PC-3 (cell line): ENCODE measurements around the gene ABHD1.

Experiments used
- CTCF ChIP-seq: fragments of 300-600 bp; sonication (generic); conservative IDR thresholded peaks from 2 replicates; pipeline ENCODE4 v1.5.1; 2017; ENCODE audit warnings: antibody characterized with exemption, low read depth, mild to moderate bottlenecking, low read length
- EZH2 ChIP-seq: fragments of 300-600 bp; sonication (generic); IDR thresholded peaks from one replicate; pipeline ENCODE4 v1.6.1; 2017; ENCODE audit warnings: antibody characterized with exemption, mild to moderate bottlenecking, low read length; ENCODE audit not compliant: unreplicated experiment

DNA sequence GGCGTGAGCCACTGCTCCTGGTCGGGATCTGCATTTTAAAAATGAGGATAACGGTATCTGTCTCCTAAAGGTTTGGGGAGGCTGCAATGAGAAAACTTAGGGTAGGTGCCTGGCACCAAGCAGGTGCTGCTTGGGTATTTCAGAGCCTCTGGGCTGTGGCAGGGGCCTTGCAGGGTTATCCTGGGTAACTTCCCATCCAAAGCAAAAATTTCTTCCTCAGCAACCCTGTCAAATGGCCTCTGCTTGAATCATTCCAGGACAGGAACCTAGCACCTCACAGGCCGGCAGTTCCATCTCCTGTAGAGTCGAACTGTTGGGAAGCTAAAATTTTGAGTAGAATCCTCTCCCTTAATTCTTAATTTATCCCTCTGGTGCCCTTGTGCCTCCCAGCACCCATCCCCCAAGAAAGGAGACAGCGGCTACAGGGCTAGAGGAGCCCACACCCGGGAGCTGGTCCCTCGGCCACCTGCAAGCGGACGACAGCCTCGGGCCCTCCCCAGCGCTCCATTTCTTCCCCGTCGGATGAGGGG, 5.6 kb upstream of the ABHD1 start:
- TF ChIP-seq EZH2, result no peak
- TF ChIP-seq CTCF, result no peak
